ENCODE data around the gene DDX31.

DNA sequence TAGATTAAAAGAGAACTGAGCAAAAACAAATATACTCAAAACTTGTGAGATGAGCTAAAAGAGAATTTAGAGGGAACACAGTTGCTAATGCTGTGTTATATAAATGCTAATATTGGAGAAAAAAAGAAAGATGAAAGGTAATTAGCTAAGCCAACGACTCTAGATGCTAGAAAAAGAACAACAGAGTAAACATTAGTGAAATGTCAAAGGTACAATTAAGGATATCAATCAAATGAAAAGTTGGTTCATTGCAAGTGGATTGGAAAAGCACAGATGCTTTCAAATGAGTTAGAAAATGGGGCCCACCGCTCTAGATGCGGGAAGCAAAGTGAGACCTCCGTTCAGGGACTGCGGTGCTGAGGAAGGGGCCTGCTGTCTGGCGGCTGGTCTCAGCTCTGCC, 105.3 kb downstream of the DDX31 start:
- TF ChIP-seq, protein P1, sequence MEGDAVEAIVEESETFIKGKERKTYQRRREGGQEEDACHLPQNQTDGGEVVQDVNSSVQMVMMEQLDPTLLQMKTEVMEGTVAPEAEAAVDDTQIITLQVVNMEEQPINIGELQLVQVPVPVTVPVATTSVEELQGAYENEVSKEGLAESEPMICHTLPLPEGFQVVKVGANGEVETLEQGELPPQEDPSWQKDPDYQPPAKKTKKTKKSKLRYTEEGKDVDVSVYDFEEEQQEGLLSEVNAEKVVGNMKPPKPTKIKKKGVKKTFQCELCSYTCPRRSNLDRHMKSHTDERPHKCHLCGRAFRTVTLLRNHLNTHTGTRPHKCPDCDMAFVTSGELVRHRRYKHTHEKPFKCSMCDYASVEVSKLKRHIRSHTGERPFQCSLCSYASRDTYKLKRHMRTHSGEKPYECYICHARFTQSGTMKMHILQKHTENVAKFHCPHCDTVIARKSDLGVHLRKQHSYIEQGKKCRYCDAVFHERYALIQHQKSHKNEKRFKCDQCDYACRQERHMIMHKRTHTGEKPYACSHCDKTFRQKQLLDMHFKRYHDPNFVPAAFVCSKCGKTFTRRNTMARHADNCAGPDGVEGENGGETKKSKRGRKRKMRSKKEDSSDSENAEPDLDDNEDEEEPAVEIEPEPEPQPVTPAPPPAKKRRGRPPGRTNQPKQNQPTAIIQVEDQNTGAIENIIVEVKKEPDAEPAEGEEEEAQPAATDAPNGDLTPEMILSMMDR (IDR thresholded peaks at IDR 0.05), result no peak
- no peak for TF ChIP-seq EP300 (IDR thresholded peaks at IDR 0.05)
- no peak for TF ChIP-seq POLR2A (IDR thresholded peaks at IDR 0.05)
